Measurements from ENCODE around the gene CXCL10.

CXCL10 gene

GRCh38 chr4:76036855-76037254, 13.6 kb upstream of the CXCL10 start:
- no peak overlapping the region for H3K4me3 ChIP-seq (ENCODE audit: low read length)
- no peak for TF ChIP-seq CTCF (conservative IDR thresholded peaks at IDR 0.05; ENCODE audit: low read depth, low read length)
- no peak for DNase-seq (ENCODE audit: low read depth)

- TF ChIP-seq CTCF (conservative IDR thresholded peaks at IDR 0.05; ENCODE audit: low read depth, low read length), result no peak
- no peak within 1 kb of the TSS for H3K4me3 ChIP-seq (ENCODE audit: low read length)
- DNase-seq (ENCODE audit: low read depth), result no peak
Observed at GRCh38 chr4:76035799-76036380, 12.6 kb upstream of the CXCL10 start, which contains the start of gene CXCL11. Gene CXCL11 (minus strand): TSS chr4:76036070. CDS start chr4:76035987, 83 bp downstream.

GRCh38 chr4:76035141-76035540, 11.8 kb upstream of the CXCL10 start:
- no peak for DNase-seq (ENCODE audit: low read depth)
- H3K4me3 ChIP-seq (ENCODE audit: low read length), result no peak overlapping the region
- TF ChIP-seq CTCF (conservative IDR thresholded peaks at IDR 0.05; ENCODE audit: low read depth, low read length), result no peak

- H3K4me3 ChIP-seq (ENCODE audit: low read length), result no peak overlapping the region
Observed at GRCh38 chr4:76029300-76029699, 6.0 kb upstream of the CXCL10 start.

GRCh38 chr4:76028350-76028765, 5.1 kb upstream of the CXCL10 start:
- DNase-seq (ENCODE audit: low read depth), result no peak
- H3K4me3 ChIP-seq (ENCODE audit: low read length), result peak overlapping the region; percentile 24
- TF ChIP-seq CTCF (conservative IDR thresholded peaks at IDR 0.05; ENCODE audit: low read depth, low read length), result no peak

More at GRCh38 chr4:76029300-76029699, 6.0 kb upstream of the CXCL10 start:
- no peak for DNase-seq (ENCODE audit: low read depth)
- TF ChIP-seq CTCF (conservative IDR thresholded peaks at IDR 0.05; ENCODE audit: low read depth, low read length), result no peak

GRCh38 chr4:76024065-76024464, 768 bp upstream of the CXCL10 start:
- DNase-seq (ENCODE audit: low read depth), result no peak
- H3K4me3 ChIP-seq (ENCODE audit: low read length), result no peak overlapping the region
- TF ChIP-seq CTCF (conservative IDR thresholded peaks at IDR 0.05; ENCODE audit: low read depth, low read length), result no peak

- DNase-seq (ENCODE audit: low read depth), result no peak
- TF ChIP-seq CTCF (conservative IDR thresholded peaks at IDR 0.05; ENCODE audit: low read depth, low read length), result no peak
- no peak overlapping the region for H3K4me3 ChIP-seq (ENCODE audit: low read length)
Observed at GRCh38 chr4:76022677-76023076, 620 bp downstream of the CXCL10 start.
